HEK293 (cell line): Measurements from ENCODE around the gene NPHP4.
A peak's percentile ranks its signal among the peaks of the same experiment; 100 is the strongest.

Source experiments
- CTCF ChIA-PET: fragments of 350-600 bp; formaldehyde crosslinking; extraction: SDS; loops from one replicate; lab custom pipeline; 2021; ENCODE audit warnings: antibody characterized with exemption; lab: Yijun Ruan, JAX
- POLR2A ChIA-PET: fragments of 300-600 bp; formaldehyde crosslinking; extraction: SDS; loops from one replicate; lab custom pipeline; 2020; ENCODE audit warnings: antibody characterized with exemption, inconsistent platforms; lab: Yijun Ruan, JAX
- H3K27ac ChIP-seq: fragments of 200-500 bp; sonication (Bioruptor generic); 2 replicates; pipeline ENCODE4 v1.5.1; 2014; ENCODE audit warnings: low read depth, low read length, control low read depth, inconsistent platforms; ENCODE audit errors: extremely low read depth
- H3K36me3 ChIP-seq, 2 experiments: fragments of 200-500 bp in 1 of 2; sonication (Bioruptor generic) in 1 of 2; 1 replicate in 1 of 2; 2 replicates in 1 of 2; pipeline ENCODE4 v1.5.1; 2014 to 2017; ENCODE audit warnings: inconsistent platforms in 2 of 2, low read length in 2 of 2; ENCODE audit not compliant: control insufficient read depth in 2 of 2, insufficient read depth in 1 of 2
- H3K4me1 ChIP-seq: fragments of 200-500 bp; sonication (Bioruptor generic); 2 replicates; pipeline ENCODE4 v1.5.1; 2014; ENCODE audit warnings: mild to moderate bottlenecking, low read length, inconsistent platforms; ENCODE audit not compliant: control insufficient read depth, insufficient read depth
- H3K4me3 ChIP-seq: 2 replicates; pipeline ENCODE4 v1.5.1; 2011; ENCODE audit warnings: low read depth, mild to moderate bottlenecking, control low read depth, low read length, moderate library complexity
- H3K9me3 ChIP-seq: fragments of 200-500 bp; sonication (Bioruptor generic); 2 replicates; pipeline ENCODE4 v1.5.1; 2014; ENCODE audit warnings: low read depth, low read length, inconsistent platforms; ENCODE audit not compliant: control insufficient read depth, insufficient read depth
- GLI4 ChIP-seq: fragments of 450-650 bp; formaldehyde crosslinking; IDR thresholded peaks from 2 replicates; pipeline ENCODE4 v1.5.1; 2016; ENCODE audit warnings: missing biosample characterization, missing genetic modification characterization
- HOXA7 ChIP-seq: sonication (generic); formaldehyde crosslinking; IDR thresholded peaks from 2 replicates; pipeline ENCODE4 v1.8.1; 2022; ENCODE audit warnings: missing genetic modification reagents, borderline replicate concordance
- HOXC10 ChIP-seq: sonication (generic); formaldehyde crosslinking; IDR thresholded peaks from 2 replicates; pipeline ENCODE4 v1.8.1; 2023; ENCODE audit warnings: mild to moderate bottlenecking, missing genetic modification reagents
- KLF7 ChIP-seq: fragments of 450-650 bp; formaldehyde crosslinking; IDR thresholded peaks from 2 replicates; pipeline ENCODE4 v1.5.1; 2016; ENCODE audit warnings: missing biosample characterization, missing genetic modification characterization, borderline replicate concordance
- MZF1 ChIP-seq: fragments of 450-650 bp; formaldehyde crosslinking; IDR thresholded peaks from 2 replicates; pipeline ENCODE4 v1.5.1; 2017; ENCODE audit warnings: missing biosample characterization, missing genetic modification characterization, borderline replicate concordance
- OVOL3 ChIP-seq: fragments of 450-650 bp; formaldehyde crosslinking; IDR thresholded peaks from 2 replicates; pipeline ENCODE4 v1.5.1; 2016; ENCODE audit warnings: missing biosample characterization, missing genetic modification characterization
- PRDM1 ChIP-seq: fragments of 450-650 bp; formaldehyde crosslinking; IDR thresholded peaks from 2 replicates; pipeline ENCODE4; 2016; ENCODE audit warnings: missing biosample characterization, missing genetic modification characterization
- ZBTB7A ChIP-seq: fragments of 450-650 bp; formaldehyde crosslinking; IDR thresholded peaks from 2 replicates; pipeline ENCODE4 v1.5.1; 2016; ENCODE audit warnings: low read depth, missing biosample characterization, missing genetic modification characterization
- ZNF112 ChIP-seq: fragments of 450-650 bp; formaldehyde crosslinking; IDR thresholded peaks from 2 replicates; pipeline ENCODE4 v1.5.0; 2017; ENCODE audit warnings: missing biosample characterization, missing genetic modification characterization
- ZNF140 ChIP-seq: fragments of 450-650 bp; formaldehyde crosslinking; IDR thresholded peaks from 2 replicates; pipeline ENCODE4 v1.5.1; 2016; ENCODE audit warnings: missing biosample characterization, missing genetic modification characterization
- ZNF146 ChIP-seq: fragments of 450-650 bp; formaldehyde crosslinking; IDR thresholded peaks from 2 replicates; pipeline ENCODE4 v1.5.1; 2016; ENCODE audit warnings: missing biosample characterization, missing genetic modification characterization
- ZNF223 ChIP-seq: fragments of 450-650 bp; formaldehyde crosslinking; IDR thresholded peaks from 2 replicates; pipeline ENCODE4 v1.5.1; 2016; ENCODE audit warnings: missing biosample characterization, missing genetic modification characterization
- ZNF354C ChIP-seq: fragments of 450-650 bp; formaldehyde crosslinking; IDR thresholded peaks from 2 replicates; pipeline ENCODE4 v1.5.1; 2016; ENCODE audit warnings: missing biosample characterization, missing genetic modification characterization, low read depth, borderline replicate concordance
- ZNF416 ChIP-seq: fragments of 450-650 bp; formaldehyde crosslinking; IDR thresholded peaks from 2 replicates; pipeline ENCODE4 v1.5.1; 2016; ENCODE audit warnings: missing biosample characterization, missing genetic modification characterization
- ZNF433 ChIP-seq: fragments of 450-650 bp; formaldehyde crosslinking; IDR thresholded peaks from 2 replicates; pipeline ENCODE4 v1.5.1; 2016; ENCODE audit warnings: missing biosample characterization, missing genetic modification characterization, low read depth
- ZNF473 ChIP-seq: fragments of 450-650 bp; formaldehyde crosslinking; IDR thresholded peaks from 2 replicates; pipeline ENCODE4 v1.5.1; 2017; ENCODE audit warnings: missing biosample characterization, missing genetic modification characterization
- ZNF48 ChIP-seq: fragments of 450-650 bp; formaldehyde crosslinking; IDR thresholded peaks from 2 replicates; pipeline ENCODE4 v1.5.1; 2016; ENCODE audit warnings: missing biosample characterization, missing genetic modification characterization
- ZNF530 ChIP-seq: fragments of 450-650 bp; formaldehyde crosslinking; IDR thresholded peaks from 2 replicates; pipeline ENCODE4 v1.5.1; 2016; ENCODE audit warnings: low read depth, missing biosample characterization, missing genetic modification characterization
- TF ChIP-seq, protein P1 (sequence below): fragments of 450-650 bp; formaldehyde crosslinking; IDR thresholded peaks from 2 replicates; pipeline ENCODE4 v1.5.1; 2016; ENCODE audit warnings: missing biosample characterization, missing genetic modification characterization
- TF ChIP-seq, protein P2 (sequence below): fragments of 450-650 bp; formaldehyde crosslinking; IDR thresholded peaks from 2 replicates; pipeline ENCODE4 v1.5.1; 2016; ENCODE audit warnings: missing biosample characterization, missing genetic modification characterization
- TF ChIP-seq, protein P3 (sequence below): fragments of 450-650 bp; formaldehyde crosslinking; IDR thresholded peaks from 2 replicates; pipeline ENCODE4 v1.5.1; 2016; ENCODE audit warnings: missing biosample characterization, missing genetic modification characterization
- TF ChIP-seq, protein P4 (sequence below): fragments of 450-650 bp; formaldehyde crosslinking; optimal IDR thresholded peaks from 2 replicates; pipeline ENCODE3; 2016; ENCODE audit warnings: missing biosample characterization, mild to moderate bottlenecking, missing genetic modification characterization
- TF ChIP-seq, protein P5 (sequence below): fragments of 450-650 bp; formaldehyde crosslinking; IDR thresholded peaks from 2 replicates; pipeline ENCODE4 v1.5.0; 2017; ENCODE audit warnings: missing biosample characterization, missing genetic modification characterization, borderline replicate concordance

NPHP4 gene

DNA sequence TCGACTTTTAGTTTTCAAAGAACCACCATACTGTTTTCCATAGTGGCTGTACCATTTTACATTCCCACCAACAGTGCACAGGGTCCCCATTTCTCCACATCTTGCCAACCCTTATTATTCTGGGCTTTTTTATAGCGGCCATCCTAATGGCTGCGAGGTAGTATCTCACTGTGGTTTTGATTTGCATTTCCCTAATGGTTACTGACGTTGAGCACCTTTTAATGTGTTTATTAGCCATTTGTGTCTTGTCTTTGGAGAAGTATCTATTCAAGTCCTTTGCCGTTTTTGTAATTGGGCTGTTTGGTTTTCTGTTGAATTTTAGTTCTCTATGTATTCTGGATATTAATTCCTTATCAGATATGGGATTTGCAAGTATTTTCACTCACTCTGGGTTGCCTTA, 31.1 kb upstream of the NPHP4 start:
- ChIA-PET CTCF (no interaction called here), POLR2A (interaction anchor here (0.7 kb wide), 1 partner anchor 242 kb away, joined by 5 read pairs; no protein-coding TSS in a partner anchor)
- H3K4me3 ChIP-seq = no peak overlapping the region
- H3K4me1 ChIP-seq = no peaks in the 10 kb centered on the region
- TF ChIP-seq ZNF473 (tag by site-specific recombination) (no peak), ZNF140 (tag by site-specific recombination) (no peak), ZNF223 (no peak), PRDM1 (tag by site-specific recombination) (no peak), MZF1 (no peak), ZNF416 (tag by site-specific recombination) (no peak), HOXC10 (CRISPR knock-in tag) (no peak), HOXA7 (CRISPR knock-in tag) (no peak), ZBTB7A (tag by site-specific recombination) (no peak), ZNF530 (tag by site-specific recombination) (no peak), ZNF146 (tag by site-specific recombination) (no peak), KLF7 (tag by site-specific recombination) (no peak), ZNF48 (tag by site-specific recombination) (no peak), OVOL3 (tag by site-specific recombination) (no peak), ZNF433 (tag by site-specific recombination) (no peak)
- TF ChIP-seq, protein P1, sequence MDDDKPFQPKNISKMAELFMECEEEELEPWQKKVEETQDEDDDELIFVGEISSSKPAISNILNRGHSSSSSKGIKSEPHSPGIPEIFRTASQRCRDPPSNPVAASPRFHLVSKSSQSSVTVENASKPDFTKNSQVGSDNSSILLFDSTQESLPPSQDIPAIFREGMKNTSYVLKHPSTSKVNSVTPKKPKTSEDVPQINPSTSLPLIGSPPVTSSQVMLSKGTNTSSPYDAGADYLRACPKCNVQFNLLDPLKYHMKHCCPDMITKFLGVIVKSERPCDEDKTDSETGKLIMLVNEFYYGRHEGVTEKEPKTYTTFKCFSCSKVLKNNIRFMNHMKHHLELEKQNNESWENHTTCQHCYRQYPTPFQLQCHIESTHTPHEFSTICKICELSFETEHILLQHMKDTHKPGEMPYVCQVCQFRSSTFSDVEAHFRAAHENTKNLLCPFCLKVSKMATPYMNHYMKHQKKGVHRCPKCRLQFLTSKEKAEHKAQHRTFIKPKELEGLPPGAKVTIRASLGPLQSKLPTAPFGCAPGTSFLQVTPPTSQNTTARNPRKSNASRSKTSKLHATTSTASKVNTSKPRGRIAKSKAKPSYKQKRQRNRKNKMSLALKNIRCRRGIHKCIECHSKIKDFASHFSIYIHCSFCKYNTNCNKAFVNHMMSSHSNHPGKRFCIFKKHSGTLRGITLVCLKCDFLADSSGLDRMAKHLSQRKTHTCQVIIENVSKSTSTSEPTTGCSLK (tag by site-specific recombination) = no peak
- TF ChIP-seq, protein P2, sequence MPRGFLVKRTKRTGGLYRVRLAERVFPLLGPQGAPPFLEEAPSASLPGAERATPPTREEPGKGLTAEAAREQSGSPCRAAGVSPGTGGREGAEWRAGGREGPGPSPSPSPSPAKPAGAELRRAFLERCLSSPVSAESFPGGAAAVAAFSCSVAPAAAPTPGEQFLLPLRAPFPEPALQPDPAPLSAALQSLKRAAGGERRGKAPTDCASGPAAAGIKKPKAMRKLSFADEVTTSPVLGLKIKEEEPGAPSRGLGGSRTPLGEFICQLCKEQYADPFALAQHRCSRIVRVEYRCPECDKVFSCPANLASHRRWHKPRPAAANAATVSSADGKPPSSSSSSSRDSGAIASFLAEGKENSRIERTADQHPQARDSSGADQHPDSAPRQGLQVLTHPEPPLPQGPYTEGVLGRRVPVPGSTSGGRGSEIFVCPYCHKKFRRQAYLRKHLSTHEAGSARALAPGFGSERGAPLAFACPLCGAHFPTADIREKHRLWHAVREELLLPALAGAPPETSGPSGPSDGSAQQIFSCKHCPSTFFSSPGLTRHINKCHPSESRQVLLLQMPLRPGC (tag by site-specific recombination) = no peak
- TF ChIP-seq, protein P3, sequence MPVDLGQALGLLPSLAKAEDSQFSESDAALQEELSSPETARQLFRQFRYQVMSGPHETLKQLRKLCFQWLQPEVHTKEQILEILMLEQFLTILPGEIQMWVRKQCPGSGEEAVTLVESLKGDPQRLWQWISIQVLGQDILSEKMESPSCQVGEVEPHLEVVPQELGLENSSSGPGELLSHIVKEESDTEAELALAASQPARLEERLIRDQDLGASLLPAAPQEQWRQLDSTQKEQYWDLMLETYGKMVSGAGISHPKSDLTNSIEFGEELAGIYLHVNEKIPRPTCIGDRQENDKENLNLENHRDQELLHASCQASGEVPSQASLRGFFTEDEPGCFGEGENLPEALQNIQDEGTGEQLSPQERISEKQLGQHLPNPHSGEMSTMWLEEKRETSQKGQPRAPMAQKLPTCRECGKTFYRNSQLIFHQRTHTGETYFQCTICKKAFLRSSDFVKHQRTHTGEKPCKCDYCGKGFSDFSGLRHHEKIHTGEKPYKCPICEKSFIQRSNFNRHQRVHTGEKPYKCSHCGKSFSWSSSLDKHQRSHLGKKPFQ (tag by site-specific recombination) = no peak
- TF ChIP-seq, protein P4, sequence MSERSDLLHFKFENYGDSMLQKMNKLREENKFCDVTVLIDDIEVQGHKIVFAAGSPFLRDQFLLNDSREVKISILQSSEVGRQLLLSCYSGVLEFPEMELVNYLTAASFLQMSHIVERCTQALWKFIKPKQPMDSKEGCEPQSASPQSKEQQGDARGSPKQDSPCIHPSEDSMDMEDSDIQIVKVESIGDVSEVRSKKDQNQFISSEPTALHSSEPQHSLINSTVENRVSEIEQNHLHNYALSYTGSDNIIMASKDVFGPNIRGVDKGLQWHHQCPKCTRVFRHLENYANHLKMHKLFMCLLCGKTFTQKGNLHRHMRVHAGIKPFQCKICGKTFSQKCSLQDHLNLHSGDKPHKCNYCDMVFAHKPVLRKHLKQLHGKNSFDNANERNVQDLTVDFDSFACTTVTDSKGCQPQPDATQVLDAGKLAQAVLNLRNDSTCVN (tag by site-specific recombination) = no peak
- H3K9me3 ChIP-seq = no peaks in the 10 kb centered on the region
- H3K36me3 ChIP-seq = no peaks in the 10 kb centered on the region
- H3K27ac ChIP-seq = no peak overlapping the region

DNA sequence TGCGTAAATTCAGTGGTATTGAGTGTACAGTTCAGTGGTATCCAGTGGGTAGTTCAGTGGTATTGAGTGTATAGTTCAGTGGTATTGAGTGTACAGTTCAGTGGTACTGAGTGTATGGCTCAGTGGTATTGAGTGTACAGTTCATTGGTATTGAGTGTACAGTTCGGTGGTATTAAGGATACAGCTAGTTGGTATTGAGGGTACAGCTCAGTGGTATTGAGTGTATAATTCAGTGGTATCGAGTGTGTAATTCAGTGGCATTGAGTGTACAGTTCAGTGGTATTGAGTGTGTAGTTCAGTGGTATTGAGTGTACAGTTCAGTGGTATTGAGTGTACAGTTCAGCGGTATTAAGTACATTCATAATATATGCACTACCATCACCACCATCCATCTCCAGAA, 30.0 kb upstream of the NPHP4 start:
- H3K9me3 ChIP-seq = no peaks in the 10 kb centered on the region
- ChIA-PET POLR2A (no interaction called here), CTCF (no interaction called here)
- H3K4me3 ChIP-seq = no peak overlapping the region
- H3K27ac ChIP-seq = no peak overlapping the region
- H3K4me1 ChIP-seq = no peaks in the 10 kb centered on the region
- no peaks in the 10 kb centered on the region for H3K36me3 ChIP-seq
- no peak for TF ChIP-seq ZNF354C (tag by site-specific recombination)
- no peak for TF ChIP-seq ZNF112 (tag by site-specific recombination)
- TF ChIP-seq, protein P5, sequence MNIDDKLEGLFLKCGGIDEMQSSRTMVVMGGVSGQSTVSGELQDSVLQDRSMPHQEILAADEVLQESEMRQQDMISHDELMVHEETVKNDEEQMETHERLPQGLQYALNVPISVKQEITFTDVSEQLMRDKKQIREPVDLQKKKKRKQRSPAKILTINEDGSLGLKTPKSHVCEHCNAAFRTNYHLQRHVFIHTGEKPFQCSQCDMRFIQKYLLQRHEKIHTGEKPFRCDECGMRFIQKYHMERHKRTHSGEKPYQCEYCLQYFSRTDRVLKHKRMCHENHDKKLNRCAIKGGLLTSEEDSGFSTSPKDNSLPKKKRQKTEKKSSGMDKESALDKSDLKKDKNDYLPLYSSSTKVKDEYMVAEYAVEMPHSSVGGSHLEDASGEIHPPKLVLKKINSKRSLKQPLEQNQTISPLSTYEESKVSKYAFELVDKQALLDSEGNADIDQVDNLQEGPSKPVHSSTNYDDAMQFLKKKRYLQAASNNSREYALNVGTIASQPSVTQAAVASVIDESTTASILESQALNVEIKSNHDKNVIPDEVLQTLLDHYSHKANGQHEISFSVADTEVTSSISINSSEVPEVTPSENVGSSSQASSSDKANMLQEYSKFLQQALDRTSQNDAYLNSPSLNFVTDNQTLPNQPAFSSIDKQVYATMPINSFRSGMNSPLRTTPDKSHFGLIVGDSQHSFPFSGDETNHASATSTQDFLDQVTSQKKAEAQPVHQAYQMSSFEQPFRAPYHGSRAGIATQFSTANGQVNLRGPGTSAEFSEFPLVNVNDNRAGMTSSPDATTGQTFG (tag by site-specific recombination) = no peak
- peak; percentile 100 for TF ChIP-seq GLI4 (tag by site-specific recombination)
